SH-SY5Y (cell line): ENCODE results near the gene OXSM.

ENCODE experiments used
- GATA2 ChIP-seq: IDR thresholded peaks from 2 replicates; pipeline ENCODE4 v1.6.1; 2011; ENCODE audit warnings: mild to moderate bottlenecking, low read depth, low read length
- GATA3 ChIP-seq: IDR thresholded peaks from 2 replicates; pipeline ENCODE4 v1.6.1; 2011; ENCODE audit warnings: low read depth, mild to moderate bottlenecking, low read length, moderate library complexity

DNA sequence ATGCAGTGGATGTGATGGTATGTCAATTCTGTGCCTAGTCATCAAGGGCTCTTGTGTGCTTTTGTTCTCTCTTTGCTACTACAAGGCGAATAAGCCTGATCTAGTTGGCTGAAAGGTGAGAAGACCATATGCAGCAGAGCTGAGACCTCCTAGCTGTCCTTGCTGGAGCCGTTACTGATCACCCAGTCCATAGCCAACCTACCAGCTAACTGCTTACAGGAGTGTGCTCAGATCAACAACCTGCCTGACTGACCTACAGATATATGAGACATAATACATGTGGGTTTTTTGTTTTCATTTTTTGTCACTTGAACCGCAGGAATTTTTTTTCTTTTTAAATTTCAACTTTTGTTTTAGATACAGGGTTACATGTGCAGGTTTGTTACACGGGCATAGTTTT is 22.8 kb downstream of the OXSM start:
- TF ChIP-seq GATA3, result no peak
- TF ChIP-seq GATA2, result no peak
